Measurements from ENCODE around the gene CPNE4.

Gene CPNE4

GRCh38 chr3:131797776-131798175 lies 237.0 kb downstream of the CPNE4 start:
- no peak for DNase-seq (ENCODE audit: low read depth)

- no peak for DNase-seq (ENCODE audit: low read depth)
Observed at GRCh38 chr3:131796558-131797198, 238.1 kb downstream of the CPNE4 start.

- DNase-seq (ENCODE audit: low read depth): no peak
Observed at GRCh38 chr3:131796111-131796510, 238.7 kb downstream of the CPNE4 start.

- no peak for DNase-seq (ENCODE audit: low read depth)
Observed at GRCh38 chr3:131795390-131796090, 239.3 kb downstream of the CPNE4 start.

- no peak for DNase-seq (ENCODE audit: low read depth)
Observed at GRCh38 chr3:131794766-131795388, 239.9 kb downstream of the CPNE4 start.

- DNase-seq (ENCODE audit: low read depth): no peak
Observed at GRCh38 chr3:131793870-131794269, 240.9 kb downstream of the CPNE4 start.

GRCh38 chr3:131789188-131789587 lies 245.6 kb downstream of the CPNE4 start:
- DNase-seq (ENCODE audit: low read depth): no peak

GRCh38 chr3:131786386-131786785 lies 248.4 kb downstream of the CPNE4 start:
- DNase-seq (ENCODE audit: low read depth): no peak

GRCh38 chr3:131782751-131783150 lies 252.1 kb downstream of the CPNE4 start:
- no peak for DNase-seq (ENCODE audit: low read depth)

GRCh38 chr3:131778526-131778925 lies 256.3 kb downstream of the CPNE4 start:
- no peak for DNase-seq (ENCODE audit: low read depth)

- DNase-seq (ENCODE audit: low read depth): no peak
Observed at GRCh38 chr3:131775650-131776049, 259.2 kb downstream of the CPNE4 start.

- no peak for DNase-seq (ENCODE audit: low read depth)
Observed at GRCh38 chr3:131772269-131773026, 262.4 kb downstream of the CPNE4 start.

GRCh38 chr3:131762981-131763564 lies 271.7 kb downstream of the CPNE4 start:
- DNase-seq (ENCODE audit: low read depth): no peak

- DNase-seq (ENCODE audit: low read depth): no peak
Observed at GRCh38 chr3:131756405-131756804, 278.4 kb downstream of the CPNE4 start.

- DNase-seq (ENCODE audit: low read depth): no peak
Observed at GRCh38 chr3:131755380-131755779, 279.4 kb downstream of the CPNE4 start.

- no peak for DNase-seq (ENCODE audit: low read depth)
Observed at GRCh38 chr3:131750256-131750655, 284.6 kb downstream of the CPNE4 start.

GRCh38 chr3:131749826-131750225 lies 285.0 kb downstream of the CPNE4 start:
- no peak for DNase-seq (ENCODE audit: low read depth)

- no peak for DNase-seq (ENCODE audit: low read depth)
Observed at GRCh38 chr3:131747466-131747865, 287.3 kb downstream of the CPNE4 start.

- DNase-seq (ENCODE audit: low read depth): no peak
Observed at GRCh38 chr3:131744765-131745164, 290.0 kb downstream of the CPNE4 start.

- DNase-seq (ENCODE audit: low read depth): no peak
Observed at GRCh38 chr3:131743126-131743525, 291.7 kb downstream of the CPNE4 start.

- DNase-seq (ENCODE audit: low read depth): no peak
Observed at GRCh38 chr3:131739211-131739610, 295.6 kb downstream of the CPNE4 start.

GRCh38 chr3:131738095-131738494 lies 296.7 kb downstream of the CPNE4 start:
- no peak for DNase-seq (ENCODE audit: low read depth)

Data from T-helper 22 cell (primary cell).